Neural progenitor cell (in vitro differentiated cells): ENCODE results near the gene PGRMC2. TPM values are rescaled to one million over a fixed set of nuclear protein-coding genes. Genes with fewer than 3 reads are reported as not detected.

Experiments used
- total RNA-seq: library from RNA; depleted of rRNA; stranded (reverse); fragments of >200 nt; gene quantifications from 2 replicates; pipeline ENCODE4 v1.2.3, GENCODE V29; 2015; ENCODE audit warnings: low replicate concordance

The PGRMC2 gene
- total RNA-seq, 1 donor from 2014 or later, result 58.8 TPM

Other genes with a start within 250 kb of the PGRMC2 start
- 17.4 and 27.9 TPM in 2 replicates for gene LARP1B, start 226.5 kb downstream of the PGRMC2 start, total RNA-seq